ENCODE measurements around the gene ITPR3. TPM values are rescaled to one million over a fixed set of nuclear protein-coding genes. Genes with fewer than 3 reads are reported as not detected.

The ITPR3 gene
- total RNA-seq, 1 experiment from 2014 or later: 143 TPM

GRCh38 chr6:33604941-33605854 lies 15.9 kb upstream of the ITPR3 start:
- intact Hi-C loops (cut with micrococcal nuclease; ENCODE audit: unreplicated experiment): no loop called here
- no TSS peak for BruUV-seq (replicated peaks)
- H3K36me3 Mint-ChIP-seq (ENCODE audit: insufficient read depth, unreplicated experiment): no peaks in the 10 kb centered on the region
- CTCF ChIA-PET: interaction anchor here (0.6 kb wide), 2 partner anchors 22 to 29 kb away, joined by 4 read pairs; no protein-coding TSS in a partner anchor
- no peaks in the 10 kb centered on the region for H3K27me3 Mint-ChIP-seq (ENCODE audit: unreplicated experiment)
- TF ChIP-seq CTCF (IDR thresholded peaks at IDR 0.05; ENCODE audit: unreplicated experiment): no peak
- peaks cover 42% of the 10 kb centered on the region for H3K4me1 Mint-ChIP-seq (ENCODE audit: low read depth, unreplicated experiment)
- no peak overlapping the region for H3K27ac Mint-ChIP-seq (ENCODE audit: unreplicated experiment)
- no peak for DNase-seq
- H3K9me3 Mint-ChIP-seq (ENCODE audit: low read depth, unreplicated experiment): peaks cover 9% of the 10 kb centered on the region
- H3K4me3 Mint-ChIP-seq (ENCODE audit: low read depth, unreplicated experiment): no peak overlapping the region

GRCh38 chr6:33606642-33607041 lies 14.5 kb upstream of the ITPR3 start:
- no peak overlapping the region for H3K27ac Mint-ChIP-seq (ENCODE audit: unreplicated experiment)
- BruUV-seq (replicated peaks): no TSS peak
- H3K9me3 Mint-ChIP-seq (ENCODE audit: low read depth, unreplicated experiment): peaks cover 9% of the 10 kb centered on the region
- H3K36me3 Mint-ChIP-seq (ENCODE audit: insufficient read depth, unreplicated experiment): peaks cover 7% of the 10 kb centered on the region
- no peaks in the 10 kb centered on the region for H3K27me3 Mint-ChIP-seq (ENCODE audit: unreplicated experiment)
- peaks cover 56% of the 10 kb centered on the region for H3K4me1 Mint-ChIP-seq (ENCODE audit: low read depth, unreplicated experiment)
- no peak for TF ChIP-seq CTCF (IDR thresholded peaks at IDR 0.05; ENCODE audit: unreplicated experiment)
- CTCF ChIA-PET: interaction anchor here (0.9 to 2.1 kb wide), 5 partner anchors 12 to 188 kb away, joined by 3 to 14 read pairs (median 5); partner anchors contain the start of genes BAK1 and CUTA
- intact Hi-C loops (cut with micrococcal nuclease; ENCODE audit: unreplicated experiment): no loop called here
- no peak overlapping the region for H3K4me3 Mint-ChIP-seq (ENCODE audit: low read depth, unreplicated experiment)
- DNase-seq: no peak

DNA sequence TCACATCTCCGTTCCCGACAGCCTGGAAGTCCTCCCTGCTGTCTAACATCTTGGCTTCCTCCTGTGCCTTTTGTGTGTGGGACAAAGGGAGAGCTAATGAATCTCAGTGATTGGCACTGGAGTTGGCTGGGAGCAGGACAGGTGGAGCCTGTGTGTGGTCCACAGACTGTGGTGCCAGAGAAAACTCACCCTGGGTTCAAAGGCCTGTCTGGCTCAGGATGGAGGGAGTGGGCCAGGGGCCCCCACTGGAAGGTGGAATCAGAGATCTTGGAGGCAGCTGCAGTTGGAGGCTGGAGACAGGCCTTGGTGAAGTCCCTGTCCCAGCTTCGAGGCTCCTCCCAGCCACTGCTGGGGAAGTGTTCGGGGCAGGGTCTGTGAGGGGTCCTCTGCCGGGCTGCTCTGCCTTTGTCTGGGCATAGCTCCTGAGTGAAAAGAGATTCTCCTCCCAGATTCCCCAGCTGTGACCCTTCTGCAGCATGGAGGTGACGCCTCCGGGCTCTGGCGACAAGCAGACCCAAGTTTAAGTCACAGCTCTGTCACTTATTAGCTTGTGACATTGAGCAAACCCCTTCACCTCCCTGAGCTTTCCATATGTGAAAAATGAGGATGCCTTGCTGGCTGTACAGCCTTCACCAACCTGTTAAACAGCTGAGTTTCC lies 13.9 kb upstream of the ITPR3 start:
- H3K36me3 Mint-ChIP-seq (ENCODE audit: insufficient read depth, unreplicated experiment): peaks cover 7% of the 10 kb centered on the region
- CTCF ChIA-PET: interaction anchor here (0.6 to 2.1 kb wide), 7 partner anchors 12 to 189 kb away, joined by 3 to 14 read pairs (median 4); partner anchors contain the start of genes BAK1 and CUTA
- no TSS peak for BruUV-seq (replicated peaks)

More for the DNA sequence above, 13.9 kb upstream of the ITPR3 start:
- TF ChIP-seq CTCF (IDR thresholded peaks at IDR 0.05; ENCODE audit: unreplicated experiment): no peak
- Mint-ChIP-seq H3K27ac (ENCODE audit: unreplicated experiment) (no peak overlapping the region), H3K4me3 (ENCODE audit: low read depth, unreplicated experiment) (no peak overlapping the region), H3K4me1 (ENCODE audit: low read depth, unreplicated experiment) (peaks cover 56% of the 10 kb centered on the region), H3K9me3 (ENCODE audit: low read depth, unreplicated experiment) (peaks cover 9% of the 10 kb centered on the region), H3K27me3 (ENCODE audit: unreplicated experiment) (no peaks in the 10 kb centered on the region)
- intact Hi-C loops (cut with micrococcal nuclease; ENCODE audit: unreplicated experiment): no loop called here
- no peak for DNase-seq
